ENCODE measurements around the gene VWA8. TPM values are rescaled to one million over a fixed set of nuclear protein-coding genes. Genes with fewer than 3 reads are reported as not detected.
"Not testable (repeated sequence)": the region's sequence is repeated elsewhere in the genome, so short reads cannot be mapped to it uniquely, and the experiment has no call there.

VWA8 gene
- total and polyA plus RNA-seq, 5 experiments from 2014 or later, result 5.1 to 22.3 (median 6.9) TPM

DNA sequence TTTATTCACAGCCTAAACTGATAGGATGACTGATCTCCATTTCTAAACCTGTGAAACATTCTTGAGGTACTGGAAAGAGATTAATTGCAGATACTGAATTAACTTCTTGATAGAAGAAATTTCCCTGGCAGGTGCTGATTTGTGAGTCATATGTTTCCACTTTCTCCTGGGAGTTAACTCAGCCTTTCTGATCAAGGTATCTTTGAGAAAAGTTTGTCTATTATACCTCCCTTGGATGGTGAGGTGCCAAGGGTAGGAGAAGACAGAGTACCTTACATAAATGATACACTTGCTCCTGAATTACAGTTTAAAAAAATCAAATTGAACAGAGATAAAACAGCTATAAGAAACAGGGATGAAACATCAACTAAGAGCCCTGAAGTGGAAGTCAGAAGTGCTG, 380.6 kb downstream of the VWA8 start:
- POLR2A ChIA-PET, result no interaction called here
- ATAC-seq, result no peak
- H3K4me1 Mint-ChIP-seq, result peaks cover 9 to 34% (median 13%) of the 10 kb centered on the region in 4 donors
- H3K9me3 Mint-ChIP-seq, result no peaks in the 10 kb centered on the region
- H3K36me3 Mint-ChIP-seq, result peaks cover 0 to 37% (median 25%) of the 10 kb centered on the region in 3 donors
- H3K27ac Mint-ChIP-seq, result peak overlapping the region in 1 of 10 donors; percentile 41
- no peak for DNase-seq
- no peak overlapping the region for H3K4me3 Mint-ChIP-seq
- no peaks in the 10 kb centered on the region for H3K27me3 Mint-ChIP-seq

DNA sequence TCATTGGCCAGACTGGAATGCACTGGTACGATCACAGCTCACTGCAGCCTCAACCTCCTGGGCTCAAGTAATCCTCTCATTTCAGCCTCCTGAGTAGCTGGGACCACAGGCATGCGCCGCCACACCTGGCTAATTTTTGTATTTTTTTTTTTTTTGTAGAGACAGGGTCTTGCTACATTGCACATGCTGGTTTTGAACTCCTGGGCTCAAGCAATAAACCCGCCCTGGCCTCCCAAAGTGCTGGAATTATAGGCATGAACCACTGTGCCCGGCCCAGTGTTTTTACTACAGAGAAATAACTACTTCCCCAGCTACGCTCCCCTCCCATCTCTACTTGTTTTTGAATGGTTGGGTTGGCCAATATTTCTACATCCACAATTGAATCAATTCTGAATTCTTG, 381.0 kb downstream of the VWA8 start:
- no peak for ATAC-seq
- peaks cover 9 to 34% (median 12%) of the 10 kb centered on the region in 4 donors for H3K4me1 Mint-ChIP-seq
- POLR2A ChIA-PET, result no interaction called here

DNA sequence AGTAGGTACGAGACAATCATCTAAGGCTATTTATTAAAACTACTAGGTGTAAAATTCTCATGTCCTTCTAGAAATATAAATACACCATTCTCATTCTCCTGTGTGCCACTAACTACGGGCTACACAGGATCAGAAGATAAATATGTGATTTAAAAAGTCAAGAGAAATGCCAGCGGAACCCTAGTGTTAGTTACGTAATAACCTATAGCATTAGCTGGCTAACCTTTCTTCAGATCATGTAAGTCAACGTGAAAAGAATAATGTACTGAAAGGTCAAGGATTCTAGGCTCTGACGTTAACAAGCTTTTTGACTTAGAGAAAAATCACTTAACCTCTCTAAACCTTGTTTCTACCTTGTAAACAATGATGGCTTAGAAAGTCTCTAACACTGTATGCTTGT, 381.7 kb downstream of the VWA8 start:
- Mint-ChIP-seq H3K4me1 (peaks cover 9 to 34% (median 12%) of the 10 kb centered on the region in 4 donors), H3K4me3 (no peak overlapping the region), H3K27me3 (no peaks in the 10 kb centered on the region), H3K27ac (no peak overlapping the region), H3K36me3 (peaks cover 0 to 40% (median 22%) of the 10 kb centered on the region in 3 donors), H3K9me3 (no peaks in the 10 kb centered on the region)
- DNase-seq (no peak), ATAC-seq (no peak)
- POLR2A ChIA-PET, result no interaction called here

More for the DNA sequence above, 381.0 kb downstream of the VWA8 start:
- Mint-ChIP-seq H3K27ac (peak overlapping the region in 1 of 10 donors; percentile 41), H3K9me3 (no peaks in the 10 kb centered on the region), H3K27me3 (no peaks in the 10 kb centered on the region), H3K36me3 (peaks cover 0 to 40% (median 25%) of the 10 kb centered on the region in 3 donors), H3K4me3 (no peak overlapping the region)
- no peak for DNase-seq

DNA sequence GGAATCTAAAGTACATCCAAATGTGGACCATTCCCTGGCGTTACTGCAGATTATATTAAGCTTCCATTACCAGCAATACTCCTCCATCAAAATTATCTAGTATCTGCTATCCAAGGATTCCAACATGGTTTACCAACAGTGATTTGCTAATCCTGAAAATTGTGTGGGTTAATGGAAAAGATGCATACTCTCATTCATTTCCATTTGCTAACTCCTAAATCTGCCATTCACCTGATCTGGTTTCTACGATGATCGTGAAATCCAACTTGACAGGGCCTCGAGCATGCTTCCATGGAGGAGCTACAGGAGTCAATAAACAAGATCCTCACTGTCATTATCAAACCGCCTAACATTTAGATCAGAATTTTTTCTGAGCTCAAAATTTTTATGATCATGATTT, 382.5 kb downstream of the VWA8 start:
- no peak overlapping the region for H3K4me3 Mint-ChIP-seq
- H3K27ac Mint-ChIP-seq, result peak overlapping the region in 1 of 10 donors; percentile 28
- H3K36me3 Mint-ChIP-seq, result peaks cover 0 to 39% (median 18%) of the 10 kb centered on the region in 3 donors
- POLR2A ChIA-PET, result no interaction called here
- no peaks in the 10 kb centered on the region for H3K27me3 Mint-ChIP-seq
- no peak for ATAC-seq
- H3K4me1 Mint-ChIP-seq, result peaks cover 9 to 34% (median 12%) of the 10 kb centered on the region in 4 donors
- no peak for DNase-seq
- no peaks in the 10 kb centered on the region for H3K9me3 Mint-ChIP-seq

DNA sequence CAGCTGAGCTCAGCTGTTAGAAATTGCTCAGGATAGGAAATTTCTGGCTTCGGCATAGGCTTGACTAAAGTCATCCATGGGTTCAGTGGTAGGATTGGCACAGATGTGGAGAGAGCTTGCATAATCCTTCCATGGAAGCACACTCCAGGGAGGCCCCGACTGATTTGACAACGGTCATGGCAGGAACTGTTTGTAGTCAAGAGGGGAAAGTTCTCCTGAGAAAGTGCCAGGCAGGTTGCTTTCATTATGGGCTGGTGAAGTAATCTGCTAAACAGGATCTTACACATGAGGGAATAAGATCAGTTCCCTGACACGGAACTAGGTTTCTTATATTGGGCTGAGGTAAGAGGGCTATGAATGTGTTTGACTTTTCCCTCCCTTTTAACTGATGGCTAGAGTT, 383.5 kb downstream of the VWA8 start:
- Mint-ChIP-seq H3K4me3 (no peak overlapping the region), H3K9me3 (no peaks in the 10 kb centered on the region), H3K27me3 (no peaks in the 10 kb centered on the region), H3K4me1 (peaks cover 7 to 28% (median 12%) of the 10 kb centered on the region in 4 donors), H3K36me3 (peaks cover 0 to 35% (median 15%) of the 10 kb centered on the region in 3 donors), H3K27ac (peak overlapping the region in 2 of 10 donors; percentile 49 to 69)
- DNase-seq (no peak), ATAC-seq (no peak)
- POLR2A ChIA-PET, result interaction anchor here (0.6 kb wide), 1 partner anchor 667 kb away, joined by 7 read pairs; no protein-coding TSS in a partner anchor

DNA sequence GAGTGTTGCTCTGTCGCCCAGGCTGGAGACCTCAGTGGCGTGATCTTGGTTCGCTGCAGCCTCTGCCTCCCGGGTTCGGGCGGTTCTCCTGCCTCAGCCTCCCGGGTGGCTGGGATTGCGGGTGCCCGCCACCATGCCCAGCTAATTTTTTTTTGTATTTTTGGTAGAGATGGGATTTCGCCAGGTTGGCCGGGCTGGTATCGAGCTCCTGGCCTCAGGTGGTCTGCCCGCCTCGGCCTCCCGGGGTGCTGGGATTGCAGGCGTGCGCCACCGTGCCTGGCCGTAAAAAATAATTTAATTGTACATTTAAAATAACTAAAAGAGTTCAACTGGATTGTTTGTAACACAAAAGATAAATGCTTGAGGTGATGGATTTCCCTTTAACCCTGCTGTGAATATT, 387.3 kb downstream of the VWA8 start:
- H3K9me3 Mint-ChIP-seq, DNase-seq, H3K27ac Mint-ChIP-seq, ATAC-seq, H3K27me3 Mint-ChIP-seq, H3K4me3 Mint-ChIP-seq, POLR2A ChIA-PET: not testable (repeated sequence)
- peaks cover 5 to 17% (median 10%) of the 10 kb centered on the region in 4 donors for H3K4me1 Mint-ChIP-seq
- H3K36me3 Mint-ChIP-seq, result peaks cover 0 to 33% (median 22%) of the 10 kb centered on the region in 3 donors

DNA sequence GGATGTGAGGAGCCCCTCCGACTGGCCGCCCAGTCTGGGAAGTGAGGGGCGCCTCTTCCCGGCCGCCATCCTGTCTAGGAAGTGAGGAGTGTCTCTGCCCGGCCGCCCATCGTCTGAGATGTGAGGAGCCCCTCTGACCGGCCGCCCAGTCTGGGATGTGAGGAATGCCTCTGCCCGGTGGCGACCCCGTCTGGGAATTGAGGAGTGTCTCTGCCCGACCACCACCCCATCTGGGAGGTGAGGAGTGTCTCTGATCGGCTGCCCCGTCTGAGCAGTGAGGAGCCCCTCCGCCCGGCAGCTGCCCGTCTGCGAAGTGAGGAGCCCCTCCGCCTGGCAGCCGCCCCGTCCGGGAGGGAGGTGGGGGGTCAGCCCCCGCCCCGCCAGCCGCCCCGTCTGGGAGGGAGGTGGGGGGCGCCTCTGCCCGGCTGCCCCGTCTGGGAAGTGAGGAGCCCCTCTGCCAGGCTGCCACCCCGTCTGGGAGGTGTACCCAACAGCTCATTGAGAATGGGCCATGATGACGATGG, 389.0 kb downstream of the VWA8 start:
- DNase-seq, H3K27ac Mint-ChIP-seq, H3K4me3 Mint-ChIP-seq, ATAC-seq, POLR2A ChIA-PET, H3K4me1 Mint-ChIP-seq, H3K9me3 Mint-ChIP-seq, H3K27me3 Mint-ChIP-seq: not testable (repeated sequence)
- H3K36me3 Mint-ChIP-seq, result peaks cover 0 to 43% (median 28%) of the 10 kb centered on the region in 3 donors

DNA sequence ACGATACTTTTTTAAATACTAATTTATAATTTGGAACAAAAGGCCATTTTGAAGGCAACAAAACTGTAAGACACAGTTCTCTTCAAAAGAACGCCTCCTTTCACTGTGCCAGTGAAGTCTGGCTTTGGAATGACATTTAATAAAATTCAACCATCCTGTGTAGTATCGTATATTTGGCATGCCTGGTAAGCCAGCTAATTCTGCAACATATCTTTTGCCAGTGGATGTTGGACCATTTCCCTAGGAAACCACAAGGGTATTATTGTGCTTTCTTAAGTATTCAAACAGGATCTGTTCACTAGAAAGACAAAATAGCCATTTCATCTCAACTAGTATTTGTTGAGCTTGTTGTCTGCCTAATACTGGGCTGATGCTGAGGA, 391.9 kb downstream of the VWA8 start:
- Mint-ChIP-seq H3K36me3 (peaks cover 0 to 22% (median 15%) of the 10 kb centered on the region in 3 donors), H3K27me3 (no peaks in the 10 kb centered on the region), H3K9me3 (no peaks in the 10 kb centered on the region), H3K27ac (peak overlapping the region in 1 of 10 donors; percentile 2), H3K4me3 (no peak overlapping the region), H3K4me1 (peaks cover 0 to 5% (median 1%) of the 10 kb centered on the region in 4 donors)
- no peak for ATAC-seq
- DNase-seq, result no peak
- POLR2A ChIA-PET, result interaction anchor here (0.6 to 1.4 kb wide), 2 partner anchors 14 to 290 kb away, joined by 3 to 4 read pairs; no protein-coding TSS in a partner anchor

DNA sequence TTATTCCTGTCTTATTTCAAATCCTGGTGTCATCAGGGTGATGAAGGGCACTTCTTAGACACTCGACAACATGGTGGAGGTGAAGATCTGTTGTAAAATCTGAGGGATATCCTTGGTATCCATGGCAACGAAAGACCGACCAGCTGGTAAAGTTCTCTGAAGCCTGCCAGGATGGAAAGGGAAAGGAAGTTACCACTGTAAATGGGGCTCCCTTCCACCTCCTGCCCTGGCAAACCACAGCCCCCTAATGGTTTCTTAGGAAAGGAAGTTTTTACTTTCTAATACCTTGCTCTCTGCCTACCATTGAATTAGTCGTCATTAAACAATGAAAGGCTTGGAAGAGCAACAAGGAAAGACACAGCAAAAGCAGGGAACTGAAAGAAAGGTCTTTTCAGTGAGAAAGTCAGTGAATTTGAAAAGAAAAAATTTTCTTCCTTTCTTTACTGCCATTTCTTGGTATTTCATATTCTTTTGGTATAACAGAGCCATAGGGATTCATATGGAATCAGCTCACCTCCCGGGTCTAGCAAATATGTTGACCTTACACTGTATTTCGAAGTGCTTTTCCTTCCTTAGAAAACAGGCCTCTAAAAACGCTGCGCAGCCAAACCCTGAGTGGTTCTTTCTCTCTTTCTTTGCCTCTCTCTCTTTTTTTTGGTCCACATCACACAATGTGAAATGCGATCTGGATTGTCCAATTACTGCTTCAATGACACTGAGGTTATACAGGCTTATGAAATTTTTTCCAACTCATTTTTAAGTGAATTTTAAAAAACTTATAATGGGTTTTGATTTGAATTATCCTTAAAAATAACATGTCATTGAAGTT, 392.6 kb downstream of the VWA8 start:
- Mint-ChIP-seq H3K9me3 (no peaks in the 10 kb centered on the region), H3K4me1 (peaks cover 5 to 11% (median 7%) of the 10 kb centered on the region in 4 donors), H3K4me3 (no peak overlapping the region), H3K36me3 (peaks cover 0 to 20% (median 15%) of the 10 kb centered on the region in 3 donors), H3K27me3 (no peaks in the 10 kb centered on the region), H3K27ac (peak overlapping the region in 3 of 10 donors; percentile 33 to 52 (median 46))
- DNase-seq (no peak), ATAC-seq (no peak)
- POLR2A ChIA-PET, result interaction anchor here (1.0 kb wide), 1 partner anchor 110 kb away, joined by 3 read pairs; no protein-coding TSS in a partner anchor

DNA sequence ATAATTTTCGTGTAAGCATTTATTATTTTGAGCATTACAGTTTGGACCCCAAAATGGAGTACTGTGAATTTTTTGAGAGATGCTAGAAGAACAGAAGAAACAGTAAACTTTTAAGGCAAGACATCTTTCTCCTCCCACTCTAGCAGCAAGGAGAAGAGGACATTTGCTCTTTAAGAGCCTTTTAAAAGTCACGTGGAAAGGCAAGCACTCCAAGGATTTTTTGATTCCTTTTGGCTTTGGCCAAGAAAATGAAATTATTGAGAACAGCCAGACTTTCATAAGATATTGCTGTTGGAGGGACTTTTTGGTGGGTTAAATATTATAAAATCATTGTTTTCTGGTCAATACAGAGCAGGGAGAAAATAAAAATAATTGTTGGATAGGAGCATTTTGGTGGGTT, 393.5 kb downstream of the VWA8 start:
- no peaks in the 10 kb centered on the region for H3K27me3 Mint-ChIP-seq
- POLR2A ChIA-PET, result interaction anchor here (0.6 kb wide), 1 partner anchor 243 kb away, joined by 4 read pairs; no protein-coding TSS in a partner anchor
- H3K9me3 Mint-ChIP-seq, result no peaks in the 10 kb centered on the region
- H3K36me3 Mint-ChIP-seq, result peaks cover 0 to 18% (median 14%) of the 10 kb centered on the region in 3 donors
- peak overlapping the region in 1 of 10 donors; percentile 15 for H3K27ac Mint-ChIP-seq
- no peak for ATAC-seq
- peaks cover 10 to 20% (median 15%) of the 10 kb centered on the region in 4 donors for H3K4me1 Mint-ChIP-seq
- DNase-seq, result no peak
- no peak overlapping the region for H3K4me3 Mint-ChIP-seq

DNA sequence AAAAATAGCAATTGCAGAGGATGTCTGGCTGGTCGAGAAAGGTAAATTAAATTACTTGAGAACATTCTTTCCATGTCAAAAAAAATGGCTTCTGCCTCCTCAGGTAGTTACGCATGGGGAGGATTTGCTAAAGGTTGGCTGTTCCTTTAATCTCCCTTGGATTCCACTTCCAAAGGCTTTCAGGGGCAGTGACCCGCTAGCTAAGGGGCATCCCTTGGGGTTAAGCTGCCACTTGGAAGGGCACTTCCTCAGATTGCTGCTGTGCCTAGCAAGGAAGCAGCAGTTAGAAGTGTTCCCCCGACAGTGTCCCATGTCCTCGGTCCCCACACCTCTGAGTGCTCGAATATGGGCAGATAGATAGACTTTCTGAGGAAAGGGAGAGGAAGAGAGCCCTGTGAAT, 395.1 kb downstream of the VWA8 start:
- Mint-ChIP-seq H3K9me3 (no peaks in the 10 kb centered on the region), H3K36me3 (peaks cover 0 to 18% (median 12%) of the 10 kb centered on the region in 3 donors), H3K27ac (peak overlapping the region in 3 of 10 donors; percentile 26 to 68 (median 27)), H3K27me3 (no peaks in the 10 kb centered on the region), H3K4me3 (no peak overlapping the region), H3K4me1 (peaks cover 13 to 25% (median 19%) of the 10 kb centered on the region in 4 donors)
- DNase-seq (no peak), ATAC-seq (no peak)
- POLR2A ChIA-PET, result no interaction called here

DNA sequence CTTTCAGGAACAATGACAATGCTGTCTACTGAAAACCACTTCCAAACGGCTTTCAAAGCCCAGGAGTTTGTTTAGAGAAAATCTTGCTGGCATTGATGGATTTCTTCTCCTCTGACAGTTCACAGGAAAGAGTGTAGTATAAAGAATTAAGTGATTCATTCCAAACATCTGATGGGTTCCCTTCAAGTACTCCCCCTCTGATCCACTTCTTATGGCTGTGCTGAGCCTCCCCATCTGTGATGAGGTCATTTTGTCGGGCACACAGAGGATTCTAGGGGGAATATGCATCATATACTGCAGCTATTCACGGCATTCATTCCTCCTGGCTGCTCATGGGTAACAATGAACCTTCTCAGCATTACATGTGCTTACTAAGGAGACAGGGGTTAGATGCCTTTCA, 395.7 kb downstream of the VWA8 start:
- DNase-seq (no peak), ATAC-seq (no peak)
- Mint-ChIP-seq H3K27me3 (no peaks in the 10 kb centered on the region), H3K4me3 (no peak overlapping the region), H3K9me3 (no peaks in the 10 kb centered on the region), H3K36me3 (peaks cover 0 to 15% (median 7%) of the 10 kb centered on the region in 3 donors), H3K27ac (peak overlapping the region in 2 of 10 donors; percentile 15 to 38), H3K4me1 (peaks cover 13 to 25% (median 19%) of the 10 kb centered on the region in 4 donors)
- POLR2A ChIA-PET, result no interaction called here

DNA sequence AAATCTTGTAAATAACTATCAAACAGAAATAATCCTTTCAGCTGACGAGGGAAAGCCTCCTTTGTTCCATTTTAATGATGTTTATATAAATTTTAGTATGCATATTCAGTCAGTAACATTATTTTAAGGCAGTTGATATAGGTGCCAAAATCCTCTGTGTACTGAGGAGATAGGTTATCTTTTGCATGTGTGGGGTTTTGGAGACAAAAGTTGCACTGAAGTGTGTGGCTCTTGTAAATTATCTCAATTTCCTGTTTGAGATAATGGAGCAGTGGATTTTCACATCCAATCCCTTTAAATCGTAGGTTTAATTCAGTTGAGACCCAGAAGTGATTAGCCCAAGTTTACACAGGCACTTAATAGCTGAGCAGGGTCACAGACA, 396.9 kb downstream of the VWA8 start:
- DNase-seq (no peak), ATAC-seq (no peak)
- H3K9me3 Mint-ChIP-seq, result no peaks in the 10 kb centered on the region
- peak overlapping the region in 1 of 10 donors; percentile 66 for H3K27ac Mint-ChIP-seq
- peak overlapping the region in 2 of 10 donors; percentile 18 to 33 for H3K4me3 Mint-ChIP-seq
- H3K4me1 Mint-ChIP-seq, result peaks cover 13 to 25% (median 20%) of the 10 kb centered on the region in 4 donors
- H3K27me3 Mint-ChIP-seq, result no peaks in the 10 kb centered on the region
- POLR2A ChIA-PET, result interaction anchor here (1.0 kb wide), 1 partner anchor 100 kb away, joined by 3 read pairs; no protein-coding TSS in a partner anchor
- peaks cover 0 to 10% (median 7%) of the 10 kb centered on the region in 3 donors for H3K36me3 Mint-ChIP-seq

All from naive thymus-derived CD8-positive, alpha-beta T cell (primary cell).